ENCODE results near the gene RAD51B.

The RAD51B gene

DNA sequence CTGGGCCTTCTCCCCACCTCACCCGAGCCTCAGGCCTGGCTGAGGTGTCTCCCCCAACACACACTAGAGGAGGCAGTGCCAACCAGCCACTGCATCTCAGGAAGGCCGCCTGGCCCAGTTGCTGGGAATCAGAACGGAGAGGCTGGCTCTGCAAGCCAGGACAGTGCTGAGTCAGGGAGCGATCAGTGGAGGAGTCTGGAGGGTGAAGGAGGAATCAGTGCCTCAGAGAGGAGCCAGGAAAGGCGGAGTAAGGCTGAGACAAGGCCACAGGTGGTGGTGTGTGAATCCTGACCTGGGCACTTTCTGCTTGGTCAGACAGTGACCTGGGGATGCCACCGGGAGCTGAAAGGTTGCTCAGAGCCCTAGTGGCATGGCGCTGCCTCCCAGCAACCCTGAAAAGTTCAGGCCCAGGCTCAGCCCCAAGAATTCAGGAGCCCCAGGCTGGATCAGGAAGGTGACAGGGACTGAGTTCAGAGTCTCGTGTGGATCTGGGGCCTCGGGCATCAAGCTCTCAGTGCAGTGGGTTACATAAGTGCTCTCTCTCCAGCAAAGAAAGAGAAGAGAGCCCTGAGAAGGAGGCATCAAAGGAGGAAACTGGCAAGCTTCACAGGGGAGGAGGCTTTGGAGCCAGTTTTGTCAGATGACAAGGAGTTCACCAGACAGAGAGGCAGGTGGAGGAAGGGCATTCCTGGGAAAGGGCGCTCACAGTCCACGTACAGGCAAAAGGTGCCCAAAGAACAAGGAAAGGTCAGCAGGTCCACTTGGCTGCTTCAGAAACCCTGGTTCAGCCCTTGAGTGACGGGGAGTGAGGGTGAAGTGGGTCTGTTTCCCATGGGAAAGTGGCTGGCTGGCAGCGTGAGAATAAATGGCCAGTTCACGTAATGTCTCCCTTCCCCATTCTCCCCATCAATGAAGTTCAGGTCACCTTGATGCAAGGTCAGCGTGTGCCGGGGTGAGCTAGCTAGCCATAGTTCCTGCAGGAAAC lies 885.4 kb downstream of the RAD51B start:
- DNase-seq (ENCODE audit: low read depth, low spot score): no peak
- no peak overlapping the region for H3K4me3 ChIP-seq (ENCODE audit: insufficient read length, low read depth)

DNA sequence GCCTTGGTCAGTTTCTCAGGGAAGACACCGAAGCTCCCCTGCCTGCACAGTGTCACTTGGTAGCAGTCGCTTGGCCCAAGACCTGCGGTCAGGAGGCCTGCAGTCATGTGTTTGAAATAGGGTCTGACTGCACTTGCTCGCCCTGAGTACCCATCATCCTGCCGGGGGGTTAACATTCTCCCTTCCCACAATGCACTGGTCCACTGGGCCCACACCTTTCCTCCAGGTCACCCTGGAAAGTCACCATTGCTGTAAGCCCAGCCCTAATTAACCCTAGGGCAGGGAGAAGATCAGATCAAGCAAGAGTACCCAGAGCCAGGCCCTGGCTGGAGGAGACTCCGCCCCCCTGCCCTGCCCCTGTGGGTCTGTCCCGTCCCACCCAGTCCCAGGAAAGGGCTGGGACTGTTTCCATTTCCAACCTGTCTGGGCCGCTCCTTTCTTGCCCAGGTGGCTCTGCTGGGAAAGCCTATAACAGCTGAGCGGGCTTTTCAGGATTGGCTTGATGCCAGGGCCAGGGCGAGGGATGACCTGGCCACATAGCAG lies 886.2 kb downstream of the RAD51B start:
- DNase-seq (ENCODE audit: low read depth, low spot score): no peak
- H3K4me1 ChIP-seq (ENCODE audit: insufficient read depth, insufficient read length): peaks cover 3% of the 10 kb centered on the region
- H3K9ac ChIP-seq (ENCODE audit: insufficient read length, low read depth): no peak overlapping the region
- H3K36me3 ChIP-seq (ENCODE audit: insufficient read depth, insufficient read length, low read length): no peaks in the 10 kb centered on the region
- H3K4me3 ChIP-seq (ENCODE audit: insufficient read length, low read depth): no peak overlapping the region
- no peaks in the 10 kb centered on the region for H3K9me3 ChIP-seq (ENCODE audit: insufficient read depth, low read length)
- H3K27me3 ChIP-seq (ENCODE audit: insufficient read depth, insufficient read length): no peaks in the 10 kb centered on the region
- no peak for TF ChIP-seq SUZ12 (IDR thresholded peaks at IDR 0.05; ENCODE audit: extremely low read depth, insufficient read depth, insufficient read length)
- no peak for TF ChIP-seq YY1 (IDR thresholded peaks at IDR 0.05; ENCODE audit: insufficient read depth, insufficient read length)
- no peak for TF ChIP-seq ZNF274 (IDR thresholded peaks at IDR 0.05; ENCODE audit: low read depth, low read length)

More for the DNA sequence above, 885.4 kb downstream of the RAD51B start:
- Histone ChIP-seq H3K27me3 (ENCODE audit: insufficient read depth, insufficient read length) (no peaks in the 10 kb centered on the region), H3K9me3 (ENCODE audit: insufficient read depth, low read length) (no peaks in the 10 kb centered on the region), H3K9ac (ENCODE audit: insufficient read length, low read depth) (no peak overlapping the region), H3K4me1 (ENCODE audit: insufficient read depth, insufficient read length) (peaks cover 3% of the 10 kb centered on the region), H3K36me3 (ENCODE audit: insufficient read depth, insufficient read length, low read length) (no peaks in the 10 kb centered on the region)
- no peak for TF ChIP-seq SUZ12 (IDR thresholded peaks at IDR 0.05; ENCODE audit: extremely low read depth, insufficient read depth, insufficient read length)
- no peak for TF ChIP-seq YY1 (IDR thresholded peaks at IDR 0.05; ENCODE audit: insufficient read depth, insufficient read length)
- TF ChIP-seq ZNF274 (IDR thresholded peaks at IDR 0.05; ENCODE audit: low read depth, low read length): no peak

DNA sequence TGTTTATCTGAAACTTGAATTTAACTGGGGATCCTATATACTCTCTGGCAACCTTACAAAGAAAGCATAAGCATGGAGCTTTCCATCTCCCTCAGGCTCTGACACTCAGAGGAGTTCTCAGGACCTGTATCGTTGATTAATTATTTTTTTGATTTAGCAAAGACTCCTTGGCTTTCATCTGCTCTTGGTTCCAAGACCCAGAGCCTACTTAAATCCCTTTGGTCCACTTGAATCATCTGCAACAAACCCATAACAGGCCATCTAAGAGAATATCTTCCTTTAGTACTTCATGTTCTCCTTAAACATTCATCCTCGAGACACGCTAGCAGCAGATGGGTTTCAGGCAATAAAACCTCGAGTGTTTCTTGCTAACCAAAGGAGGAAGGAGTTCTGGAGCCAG lies 887.9 kb downstream of the RAD51B start:
- no peak for TF ChIP-seq YY1 (IDR thresholded peaks at IDR 0.05; ENCODE audit: insufficient read depth, insufficient read length)
- H3K9me3 ChIP-seq (ENCODE audit: insufficient read depth, low read length): no peaks in the 10 kb centered on the region
- no peaks in the 10 kb centered on the region for H3K36me3 ChIP-seq (ENCODE audit: insufficient read depth, insufficient read length, low read length)
- H3K4me3 ChIP-seq (ENCODE audit: insufficient read length, low read depth): no peak overlapping the region
- DNase-seq (ENCODE audit: low read depth, low spot score): no peak
- peaks cover 3% of the 10 kb centered on the region for H3K4me1 ChIP-seq (ENCODE audit: insufficient read depth, insufficient read length)
- no peak overlapping the region for H3K9ac ChIP-seq (ENCODE audit: insufficient read length, low read depth)
- no peaks in the 10 kb centered on the region for H3K27me3 ChIP-seq (ENCODE audit: insufficient read depth, insufficient read length)

DNA sequence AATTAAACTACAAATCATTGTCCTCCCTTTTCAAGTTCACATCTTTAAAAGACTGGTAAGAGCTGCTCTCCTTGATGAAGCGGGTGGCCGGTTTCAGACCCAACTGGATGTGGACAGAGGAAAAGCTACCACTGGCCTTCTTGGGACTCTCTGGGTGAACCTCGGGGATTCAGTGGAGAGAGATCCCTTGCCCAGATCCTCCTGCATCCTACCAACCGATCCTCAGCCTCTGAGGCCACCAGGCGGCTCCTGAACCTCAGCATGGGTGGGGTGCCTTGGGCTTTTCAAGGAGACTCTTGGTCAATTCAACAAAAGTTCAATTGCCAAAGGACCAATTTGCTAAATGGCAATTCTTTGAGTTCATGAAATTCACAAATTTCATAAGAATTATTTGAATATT lies 888.8 kb downstream of the RAD51B start:
- Histone ChIP-seq H3K4me1 (ENCODE audit: insufficient read depth, insufficient read length) (peaks cover 5% of the 10 kb centered on the region), H3K27me3 (ENCODE audit: insufficient read depth, insufficient read length) (no peaks in the 10 kb centered on the region), H3K9me3 (ENCODE audit: insufficient read depth, low read length) (no peaks in the 10 kb centered on the region), H3K36me3 (ENCODE audit: insufficient read depth, insufficient read length, low read length) (no peaks in the 10 kb centered on the region), H3K4me3 (ENCODE audit: insufficient read length, low read depth) (no peak overlapping the region), H3K9ac (ENCODE audit: insufficient read length, low read depth) (no peak overlapping the region)
- TF ChIP-seq ZNF274 (IDR thresholded peaks at IDR 0.05; ENCODE audit: low read depth, low read length): no peak
- no peak for TF ChIP-seq YY1 (IDR thresholded peaks at IDR 0.05; ENCODE audit: insufficient read depth, insufficient read length)
- TF ChIP-seq SUZ12 (IDR thresholded peaks at IDR 0.05; ENCODE audit: extremely low read depth, insufficient read depth, insufficient read length): no peak
- DNase-seq (ENCODE audit: low read depth, low spot score): no peak

DNA sequence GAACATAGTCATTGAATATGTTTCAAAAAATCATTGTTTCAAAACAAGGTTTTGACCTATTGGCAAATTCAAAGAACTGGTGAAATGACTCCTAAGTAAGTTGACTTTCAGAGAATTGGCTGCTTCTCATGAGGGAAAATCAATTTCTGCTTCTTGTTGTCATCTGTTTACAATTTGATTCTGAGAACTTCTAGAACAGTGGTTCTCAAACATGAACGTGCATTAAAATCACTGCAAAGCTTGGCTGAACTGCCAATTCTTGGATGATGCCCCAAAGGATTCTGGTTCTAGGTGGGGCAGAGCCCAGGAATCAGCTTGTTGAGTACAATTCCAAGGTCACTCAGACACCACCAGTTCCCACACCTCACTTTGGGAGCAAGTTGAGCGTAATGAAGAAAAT lies 889.4 kb downstream of the RAD51B start:
- no peak for DNase-seq (ENCODE audit: low read depth, low spot score)
- no peaks in the 10 kb centered on the region for H3K36me3 ChIP-seq (ENCODE audit: insufficient read depth, insufficient read length, low read length)
- no peaks in the 10 kb centered on the region for H3K27me3 ChIP-seq (ENCODE audit: insufficient read depth, insufficient read length)
- no peak overlapping the region for H3K4me3 ChIP-seq (ENCODE audit: insufficient read length, low read depth)
- no peaks in the 10 kb centered on the region for H3K9me3 ChIP-seq (ENCODE audit: insufficient read depth, low read length)
- peaks cover 5% of the 10 kb centered on the region for H3K4me1 ChIP-seq (ENCODE audit: insufficient read depth, insufficient read length)
- H3K9ac ChIP-seq (ENCODE audit: insufficient read length, low read depth): no peak overlapping the region
- no peak for TF ChIP-seq SUZ12 (IDR thresholded peaks at IDR 0.05; ENCODE audit: extremely low read depth, insufficient read depth, insufficient read length)
- no peak for TF ChIP-seq ZNF274 (IDR thresholded peaks at IDR 0.05; ENCODE audit: low read depth, low read length)
- no peak for TF ChIP-seq YY1 (IDR thresholded peaks at IDR 0.05; ENCODE audit: insufficient read depth, insufficient read length)

DNA sequence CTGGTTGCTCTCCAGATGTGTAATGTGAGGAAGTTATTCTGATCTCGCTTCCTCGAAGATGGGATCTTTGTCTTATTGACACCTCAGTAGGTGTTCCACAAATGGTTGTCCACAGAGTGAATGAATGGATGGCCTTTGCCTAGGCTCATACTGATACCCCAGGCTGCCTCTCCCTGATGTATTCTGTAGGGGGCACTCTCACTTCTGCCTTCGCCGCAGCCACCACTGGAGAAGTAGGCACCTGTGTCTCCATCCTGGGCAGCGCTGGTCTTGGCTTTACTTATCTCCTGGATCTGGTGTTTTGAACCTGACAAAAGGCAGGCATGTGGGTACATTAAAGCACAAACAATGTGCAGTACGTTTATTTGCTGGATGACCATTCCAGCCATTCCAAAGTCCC lies 891.2 kb downstream of the RAD51B start:
- Histone ChIP-seq H3K36me3 (ENCODE audit: insufficient read depth, insufficient read length, low read length) (no peaks in the 10 kb centered on the region), H3K27me3 (ENCODE audit: insufficient read depth, insufficient read length) (no peaks in the 10 kb centered on the region), H3K9ac (ENCODE audit: insufficient read length, low read depth) (no peak overlapping the region), H3K9me3 (ENCODE audit: insufficient read depth, low read length) (no peaks in the 10 kb centered on the region), H3K4me1 (ENCODE audit: insufficient read depth, insufficient read length) (peaks cover 2% of the 10 kb centered on the region), H3K4me3 (ENCODE audit: insufficient read length, low read depth) (no peak overlapping the region)
- no peak for TF ChIP-seq SUZ12 (IDR thresholded peaks at IDR 0.05; ENCODE audit: extremely low read depth, insufficient read depth, insufficient read length)
- DNase-seq (ENCODE audit: low read depth, low spot score): no peak

DNA sequence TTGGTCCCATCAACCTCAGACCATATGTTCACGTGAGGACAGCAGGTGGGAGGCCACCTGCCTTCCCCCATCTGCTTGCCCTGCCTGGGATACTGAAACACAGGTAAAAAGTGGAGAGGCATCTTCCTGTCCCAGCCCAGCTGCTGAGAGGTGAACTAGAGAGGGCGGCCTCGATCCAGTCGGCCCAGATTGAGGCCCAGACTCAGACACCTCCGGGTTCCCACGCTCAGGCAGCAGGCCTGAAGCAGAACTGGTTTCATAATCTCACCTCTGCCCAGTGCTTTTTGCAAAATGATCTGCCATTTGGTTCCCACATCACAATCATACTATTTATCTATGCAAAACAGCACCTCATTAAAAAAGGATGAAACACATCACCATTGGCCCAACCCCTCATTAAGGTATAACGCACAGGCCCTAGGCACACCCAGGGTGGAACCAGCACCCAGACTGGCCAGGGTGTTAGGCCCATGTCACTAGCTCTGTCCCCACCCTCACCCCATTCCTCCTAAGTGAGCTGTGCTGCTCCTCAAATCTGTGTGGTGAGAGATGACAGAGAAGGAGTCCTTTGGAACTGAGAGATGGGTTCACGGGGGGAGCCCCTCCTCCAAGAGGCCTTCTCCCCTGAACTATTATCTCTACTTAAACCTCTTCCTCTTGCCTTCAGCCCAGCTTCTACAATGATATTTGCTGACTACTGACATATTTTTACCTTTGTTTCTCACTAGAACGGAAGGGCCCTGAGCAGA lies 892.2 kb downstream of the RAD51B start:
- H3K4me1 ChIP-seq (ENCODE audit: insufficient read depth, insufficient read length): peaks cover 2% of the 10 kb centered on the region
- DNase-seq (ENCODE audit: low read depth, low spot score): no peak
- TF ChIP-seq ZNF274 (IDR thresholded peaks at IDR 0.05; ENCODE audit: low read depth, low read length) (no peak), SUZ12 (IDR thresholded peaks at IDR 0.05; ENCODE audit: extremely low read depth, insufficient read depth, insufficient read length) (no peak), YY1 (IDR thresholded peaks at IDR 0.05; ENCODE audit: insufficient read depth, insufficient read length) (no peak)

More for the DNA sequence above, 892.2 kb downstream of the RAD51B start:
- no peaks in the 10 kb centered on the region for H3K36me3 ChIP-seq (ENCODE audit: insufficient read depth, insufficient read length, low read length)
- no peaks in the 10 kb centered on the region for H3K27me3 ChIP-seq (ENCODE audit: insufficient read depth, insufficient read length)
- no peaks in the 10 kb centered on the region for H3K9me3 ChIP-seq (ENCODE audit: insufficient read depth, low read length)
- no peak overlapping the region for H3K4me3 ChIP-seq (ENCODE audit: insufficient read length, low read depth)
- no peak overlapping the region for H3K9ac ChIP-seq (ENCODE audit: insufficient read length, low read depth)
